Stimulated activated CD8-positive, alpha-beta memory T cell treated with anti-CD3 and anti-CD28 coated beads, Interleukin-15, amount 100 ng/mL, for 1 hour (primary cell): ENCODE data around the gene ARSJ.
"Not testable (repeated sequence)": the region's sequence is repeated elsewhere in the genome, so short reads cannot be mapped to it uniquely, and the experiment has no call there.

ENCODE experiments used
- DNase-seq: peaks from one replicate; pipeline ENCODE4 v3.0.0-alpha.2; 2020; ENCODE audit warnings: low read depth

Gene ARSJ

GRCh38 chr4:113979148-113979904 lies at the start of gene ARSJ:
Gene ARSJ (minus strand): TSS chr4:113979647. CDS start chr4:113978834, 813 bp downstream.
- no peak for DNase-seq

DNA sequence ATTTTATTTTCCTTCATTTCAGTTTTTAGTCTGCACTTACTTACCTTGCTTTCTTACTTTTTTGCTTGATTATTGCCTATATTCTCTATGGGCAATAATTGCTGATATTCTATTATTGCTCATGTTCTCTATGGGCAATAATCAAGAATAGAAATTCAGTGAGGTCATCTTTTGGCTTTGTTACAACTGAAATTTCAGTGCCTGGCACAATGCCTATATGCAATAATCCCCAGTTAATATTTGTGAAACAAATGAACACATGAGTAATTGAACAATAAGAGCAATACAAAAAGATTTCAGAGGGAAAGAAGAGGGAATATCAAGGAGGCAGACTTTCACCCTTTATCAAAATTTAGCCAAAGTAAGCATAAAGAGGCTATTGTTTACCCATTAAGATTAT lies 48.6 kb upstream of the ARSJ start:
- no peak for DNase-seq

GRCh38 chr4:114027596-114027995 lies 48.1 kb upstream of the ARSJ start:
- no peak for DNase-seq

DNA sequence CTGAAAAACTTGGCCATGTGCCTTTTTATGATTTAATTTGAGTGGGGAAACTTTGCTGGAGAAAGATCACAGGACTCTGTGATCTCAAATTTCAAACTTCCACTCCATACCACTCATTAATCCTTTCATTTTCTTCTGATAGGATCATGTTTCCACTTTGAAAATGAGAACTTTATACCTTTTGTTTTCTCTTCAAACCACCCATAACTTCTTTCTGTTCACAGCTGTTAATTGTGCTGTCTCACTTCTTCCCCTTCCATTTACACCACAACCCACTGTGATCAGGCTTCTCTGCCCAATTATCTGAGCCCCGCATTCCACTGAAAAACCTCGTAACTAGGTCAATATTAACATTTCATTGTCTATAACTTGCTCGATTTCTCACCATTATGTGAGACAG lies 47.0 kb upstream of the ARSJ start:
- no peak for DNase-seq

- DNase-seq: no peak
Measured at GRCh38 chr4:114025176-114025777, 45.8 kb upstream of the ARSJ start.

- DNase-seq: no peak
Measured at GRCh38 chr4:114021451-114021850, 42.0 kb upstream of the ARSJ start.

DNA sequence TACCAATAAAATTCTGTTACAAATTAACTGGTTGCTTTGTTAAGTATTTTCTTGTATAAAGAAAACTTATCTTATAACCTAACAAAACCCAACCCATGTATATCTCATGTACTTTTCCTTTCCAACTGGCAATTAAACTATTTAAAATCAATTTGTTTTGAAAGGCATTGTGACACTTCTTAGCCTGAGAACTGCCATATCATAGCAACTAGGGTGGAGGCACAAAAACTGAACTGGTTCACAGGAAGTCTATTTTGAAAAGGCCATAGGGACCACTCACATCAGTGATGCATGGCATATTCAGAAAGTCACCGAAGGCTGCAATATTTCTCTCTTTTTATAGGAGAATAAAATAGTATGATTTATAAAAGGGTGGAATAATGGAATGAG lies 40.5 kb upstream of the ARSJ start:
- DNase-seq: no peak

DNA sequence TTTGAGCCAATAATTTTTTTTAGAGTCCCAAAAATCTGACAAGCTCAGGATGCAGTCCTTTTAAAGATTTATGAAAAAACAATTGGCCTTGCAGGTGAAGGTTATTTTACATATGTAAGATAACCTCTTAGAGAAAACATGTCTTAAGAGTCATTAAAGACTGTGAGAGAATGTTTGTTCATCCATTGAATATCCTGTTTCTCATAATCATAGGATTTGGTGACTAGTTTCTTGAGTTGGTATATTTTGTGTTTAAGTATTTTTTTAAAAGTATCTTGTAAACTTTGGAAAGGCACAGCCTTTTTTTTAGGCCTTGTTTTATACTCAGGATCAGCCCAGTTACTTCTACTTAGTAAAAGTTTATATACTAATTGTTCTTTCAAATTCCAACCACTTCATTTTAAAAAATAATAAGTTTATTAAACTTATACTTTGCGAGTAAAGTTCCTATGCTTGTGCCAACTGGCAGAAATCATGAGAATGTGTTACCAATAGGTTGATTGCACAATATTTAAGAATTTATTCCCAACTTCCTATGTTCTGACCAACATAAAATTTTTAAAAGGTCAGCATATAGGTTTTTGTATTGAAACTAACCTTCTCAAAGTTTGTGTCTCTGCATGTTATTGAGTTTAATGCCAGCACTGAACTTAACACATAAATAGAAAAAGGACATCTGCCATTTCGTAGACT lies 40.0 kb upstream of the ARSJ start:
- no peak for DNase-seq

GRCh38 chr4:114017120-114017917 lies 37.9 kb upstream of the ARSJ start:
- no peak for DNase-seq

DNA sequence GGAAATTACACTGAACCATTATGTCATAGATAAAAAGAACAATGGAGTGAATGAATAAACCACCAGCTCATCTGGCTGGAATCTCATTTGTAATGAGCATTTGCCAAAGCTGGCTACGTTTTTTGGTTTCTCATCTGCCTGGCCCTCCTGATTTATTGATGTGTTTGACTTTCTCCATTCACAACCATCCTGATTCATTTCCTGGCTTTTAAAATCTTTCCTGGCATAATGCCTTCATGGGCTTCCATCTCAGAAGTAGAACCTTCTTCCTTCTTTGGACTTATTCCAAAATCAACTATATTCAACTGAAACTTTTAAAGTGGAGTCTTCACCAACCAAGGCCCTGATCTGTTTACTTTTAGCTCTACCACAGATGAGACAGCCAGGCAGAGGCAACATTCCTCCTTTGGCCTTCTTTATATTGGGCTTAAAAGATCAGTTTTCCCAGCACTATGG lies 36.0 kb upstream of the ARSJ start:
- no peak for DNase-seq

DNA sequence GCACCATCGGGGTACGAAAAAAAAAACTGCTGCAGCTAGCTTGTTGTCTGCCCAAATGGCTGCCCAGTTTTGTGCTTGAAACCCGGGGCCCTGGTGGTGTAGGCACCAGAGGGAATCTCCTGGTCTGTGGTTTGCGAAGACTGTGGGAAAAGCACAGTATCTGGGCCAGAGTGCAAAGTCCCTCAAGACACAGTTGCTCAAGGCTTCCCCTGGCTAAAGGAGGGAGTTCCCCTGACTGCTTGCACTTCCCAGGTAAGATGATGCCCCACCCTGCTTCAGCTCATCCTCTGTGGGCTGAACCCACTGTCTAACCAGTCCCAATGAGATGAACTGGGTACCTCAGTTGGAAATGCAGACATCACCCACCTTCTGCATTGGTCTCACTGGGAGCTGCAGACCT lies 33.8 kb upstream of the ARSJ start:
- not testable (repeated sequence) for DNase-seq

GRCh38 chr4:114012749-114013148 lies 33.3 kb upstream of the ARSJ start:
- DNase-seq: no peak

DNA sequence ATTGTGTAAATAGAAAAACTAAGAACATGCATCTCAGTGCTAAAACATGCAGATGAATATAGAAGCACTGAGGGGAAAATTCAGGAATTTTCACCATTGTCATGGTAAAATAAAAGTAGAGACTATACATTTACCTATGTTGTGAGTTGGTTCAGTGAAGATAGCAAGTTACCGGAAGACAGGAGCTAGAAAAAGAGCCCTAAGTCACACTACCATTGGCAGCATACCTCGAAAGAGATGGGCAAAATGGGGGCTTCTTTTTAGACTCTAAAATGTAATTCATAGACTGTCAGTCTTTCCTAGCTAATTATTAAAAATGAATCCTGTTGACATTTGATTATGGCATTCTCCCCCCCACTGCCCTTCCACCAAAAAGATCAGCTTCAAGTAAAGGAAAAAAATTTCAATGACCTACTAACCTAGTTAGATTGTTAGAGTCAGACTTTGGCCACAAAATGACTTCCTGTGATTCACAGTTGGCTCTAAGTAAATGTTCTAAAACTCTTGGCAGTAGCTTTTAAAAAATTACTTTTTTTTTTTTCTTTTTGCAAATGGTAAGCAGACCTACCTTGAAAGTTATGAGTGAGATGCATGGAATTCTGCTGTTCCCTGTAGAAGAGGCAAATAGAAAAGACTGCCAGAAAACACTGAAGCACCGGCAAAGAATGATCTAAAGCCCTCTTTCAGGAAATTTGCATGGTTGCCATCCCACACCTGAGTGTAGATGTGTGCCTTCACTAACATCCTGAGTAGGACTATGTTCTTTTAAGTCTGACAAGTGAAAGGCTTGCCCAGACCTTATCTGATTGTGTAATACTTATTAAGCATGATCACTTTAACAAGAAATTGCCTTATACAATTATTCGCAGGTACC lies 26.4 kb upstream of the ARSJ start:
- DNase-seq: no peak

- DNase-seq: not testable (repeated sequence)
Measured at GRCh38 chr4:114004483-114005226, 25.2 kb upstream of the ARSJ start.

DNA sequence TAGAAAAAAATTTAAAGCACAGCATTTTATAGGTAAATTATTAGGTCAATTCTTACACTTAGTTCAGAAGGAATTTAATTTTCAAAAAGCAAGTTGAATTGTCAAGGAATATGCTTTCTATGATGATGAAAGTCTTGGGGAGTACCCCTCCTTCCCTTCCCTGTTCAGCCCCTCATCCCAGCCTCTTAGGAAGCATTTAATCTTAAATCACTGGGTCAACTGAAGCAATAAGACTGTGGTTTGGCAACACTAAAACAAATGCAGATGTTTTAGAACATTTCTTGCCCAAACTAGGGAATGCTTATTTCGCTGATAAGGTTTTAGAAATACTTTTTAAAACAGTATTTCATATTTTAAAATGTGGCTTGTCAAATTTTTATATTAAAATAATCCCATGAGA lies 19.1 kb upstream of the ARSJ start:
- DNase-seq: no peak

GRCh38 chr4:113998079-113998478 lies 18.6 kb upstream of the ARSJ start:
- no peak for DNase-seq

DNA sequence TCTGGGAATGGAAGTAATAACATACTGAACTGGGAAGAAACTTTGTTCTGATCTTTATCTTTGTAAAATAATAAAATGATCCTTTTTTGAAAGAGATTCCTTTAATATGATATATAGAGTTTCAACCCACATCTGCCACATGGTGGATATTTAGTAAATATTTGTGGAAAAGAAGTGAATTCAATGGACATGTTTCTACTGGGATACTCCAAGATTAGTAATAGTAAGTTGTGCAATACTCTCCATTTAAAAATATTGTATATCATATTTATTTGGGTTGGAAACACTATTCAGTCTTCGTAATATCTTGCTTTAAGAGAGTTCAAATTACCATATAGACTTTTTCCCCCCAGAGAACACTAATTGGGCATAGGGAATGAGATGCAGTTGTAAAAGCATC lies 17.8 kb upstream of the ARSJ start:
- no peak for DNase-seq

- no peak for DNase-seq
Measured at GRCh38 chr4:113996599-113997177, 17.2 kb upstream of the ARSJ start.

DNA sequence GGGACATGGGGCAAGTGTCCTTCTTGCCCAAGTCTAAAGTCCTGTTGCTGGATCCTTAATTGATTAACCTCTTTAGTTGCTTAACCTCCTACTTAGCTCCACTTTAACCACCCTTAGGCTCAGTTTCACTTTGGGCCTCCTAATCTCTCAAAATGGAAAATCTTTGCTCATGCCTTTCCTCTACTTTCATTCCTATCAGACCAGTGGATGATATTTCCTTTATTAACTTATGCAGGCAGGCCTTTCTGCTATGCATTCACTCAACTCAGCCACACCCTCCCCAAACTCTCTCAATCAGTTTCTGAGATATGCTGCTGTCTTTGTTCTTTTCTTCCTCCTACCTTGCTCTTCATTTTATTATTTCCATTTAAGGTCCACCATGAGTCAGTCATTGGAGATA lies 14.4 kb upstream of the ARSJ start:
- no peak for DNase-seq

DNA sequence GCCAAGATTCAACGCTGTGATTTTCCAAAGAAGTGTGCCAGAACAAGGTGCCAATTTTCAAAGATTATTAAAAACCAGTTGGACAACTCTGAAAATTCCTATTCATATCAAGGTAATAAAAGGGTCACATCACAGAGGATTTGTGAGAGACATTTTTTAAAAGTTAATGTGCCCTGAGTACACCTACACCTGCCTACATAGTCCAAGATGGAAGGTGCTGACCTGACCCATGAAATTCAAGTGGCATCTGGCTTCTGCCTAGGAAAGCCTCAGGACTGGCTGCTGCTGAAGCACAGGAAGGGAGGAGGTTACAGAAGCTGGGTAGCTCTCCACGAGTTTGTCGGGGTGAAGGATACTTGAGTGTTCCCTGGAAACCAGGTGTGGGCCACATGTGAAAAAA lies 11.4 kb upstream of the ARSJ start:
- DNase-seq: no peak
